Panc1 (cell line): Measurements from ENCODE around the gene NINJ2. TPM values are rescaled to one million over a fixed set of nuclear protein-coding genes. Genes with fewer than 3 reads are reported as not detected.

ENCODE experiments used
- ATAC-seq: fragments of 200-7000 bp; cut with Tn5 transposase; 2 replicates; pipeline ENCODE4 v1.9.1; 2020; ENCODE audit warnings: mild to moderate bottlenecking, moderate library complexity
- BruUV-seq: library from RNA; stranded (reverse); fragments of 400-500 nt; replicated peaks from 2 replicates; lab custom pipeline; 2021; lab: Mats Ljungman, UMichigan
- CTCF ChIA-PET: fragments of 300-600 bp; sonication (Branson Sonifier 250); formaldehyde crosslinking; loops from one replicate; lab custom pipeline; 2022; ENCODE audit warnings: antibody characterized with exemption; lab: Charles Lee
- POLR2A ChIA-PET: fragments of 300-600 bp; sonication (Branson Sonifier 250); formaldehyde crosslinking; loops from one replicate; lab custom pipeline; 2022; ENCODE audit warnings: antibody characterized with exemption; lab: Charles Lee
- DNase-seq: peaks from one replicate; pipeline ENCODE4 v3.0.0-alpha.2; 2010; ENCODE audit warnings: low read depth, low spot score
- H3K27ac ChIP-seq: 2 replicates; pipeline ENCODE4 v1.5.1; 2011; ENCODE audit warnings: mild to moderate bottlenecking, low read length, inconsistent platforms
- H3K27me3 ChIP-seq: fragments of 200-500 bp; sonication (Bioruptor generic); 2 replicates; pipeline ENCODE4 v1.6.0; 2014; ENCODE audit warnings: low read length, inconsistent platforms; ENCODE audit not compliant: control insufficient read depth, insufficient read depth
- H3K36me3 ChIP-seq: fragments of 200-500 bp; sonication (Bioruptor generic); 2 replicates; pipeline ENCODE4 v1.5.1; 2014; ENCODE audit warnings: inconsistent platforms, mild to moderate bottlenecking, low read length, moderate library complexity; ENCODE audit not compliant: control insufficient read depth, insufficient read depth
- H3K4me1 ChIP-seq: 2 replicates; pipeline ENCODE4 v1.5.1; 2011; ENCODE audit warnings: inconsistent platforms, mild to moderate bottlenecking, low read length, moderate library complexity; ENCODE audit not compliant: control insufficient read depth, insufficient read depth
- H3K4me3 ChIP-seq, 2 experiments: 2 replicates each; pipeline ENCODE4 v1.5.1; 2011 to 2012; ENCODE audit warnings: low read depth in 2 of 2, low read length in 2 of 2, mild to moderate bottlenecking in 2 of 2, inconsistent platforms in 1 of 2, moderate library complexity in 1 of 2
- H3K9me3 ChIP-seq: fragments of 200-500 bp; sonication (Bioruptor generic); 2 replicates; pipeline ENCODE4 v1.5.1; 2014; ENCODE audit warnings: low read depth, mild to moderate bottlenecking, inconsistent platforms, low read length, moderate library complexity; ENCODE audit not compliant: control insufficient read depth, insufficient read depth
- POLR2AphosphoS5 ChIP-seq: IDR thresholded peaks from 2 replicates; pipeline ENCODE4 v1.6.1; 2012; ENCODE audit warnings: mild to moderate bottlenecking, low read depth, low read length, moderate library complexity
- SIN3A ChIP-seq: IDR thresholded peaks from 2 replicates; pipeline ENCODE4 v1.6.1; 2012; ENCODE audit warnings: low read depth, mild to moderate bottlenecking, low read length, moderate library complexity, borderline replicate concordance; ENCODE audit not compliant: insufficient read depth
- TCF7L2 ChIP-seq: IDR thresholded peaks from 2 replicates; pipeline ENCODE4 v1.6.1; 2011; ENCODE audit warnings: mild to moderate bottlenecking, low read depth, low read length, inconsistent platforms
- in situ Hi-C: cut with HindIII; loops from 2 replicates; pipeline ENCODE4 v1.10.0; 2016; ENCODE audit warnings: low sequenced_read_pairs, low pct_unique_long_range_greater_than_20kb
- intact Hi-C: fragments of 100-400 bp; cut with micrococcal nuclease; formaldehyde crosslinking; loops from one replicate; pipeline ENCODE4 v1.10.0; 2022; ENCODE audit not compliant: unreplicated experiment
- total RNA-seq: library from RNA; stranded (reverse); gene quantifications from one replicate; pipeline ENCODE4 v1.2.1, GENCODE V29; 2021; ENCODE audit not compliant: unreplicated experiment
- TF ChIP-seq, protein P1 (sequence below): fragments of 450-650 bp; IDR thresholded peaks from 2 replicates; pipeline ENCODE4 v1.5.1; 2017; ENCODE audit warnings: mild to moderate bottlenecking
- TF ChIP-seq, protein P2 (sequence below), 2 experiments: IDR thresholded peaks; 2 replicates each; pipeline ENCODE4 v1.6.1; 2011 to 2012; ENCODE audit warnings: low read depth in 2 of 2, control low read depth in 1 of 2, low read length in 1 of 2, mild to moderate bottlenecking in 1 of 2, moderate library complexity in 1 of 2; ENCODE audit not compliant: insufficient read depth in 1 of 2

NINJ2 gene
- total RNA-seq, 1 experiment from 2014 or later: 1.9 TPM

DNA sequence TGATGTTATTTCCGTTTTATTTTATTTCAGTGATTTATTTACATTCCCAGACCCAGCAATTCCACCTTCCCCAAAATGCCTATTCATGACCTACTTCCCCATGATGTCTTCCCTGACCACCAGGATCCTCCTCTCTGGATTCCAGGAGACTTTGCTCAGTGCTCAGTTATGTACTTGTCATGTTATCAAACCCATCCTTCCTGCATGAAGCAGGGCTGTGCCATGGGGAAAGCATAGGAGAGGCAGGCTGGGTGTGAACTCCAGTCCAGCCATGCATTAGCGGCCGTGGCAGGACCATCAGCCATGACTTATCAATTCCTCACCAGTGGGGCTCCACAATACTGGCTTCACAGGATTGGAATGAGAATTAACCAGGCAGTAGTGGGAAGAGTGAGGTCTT is 145.7 kb downstream of the NINJ2 start:
- DNase-seq: no peak
- Histone ChIP-seq H3K27me3 (no peaks in the 10 kb centered on the region; the same call in 1 of the 2 replicates), H3K27ac (no peak overlapping the region), H3K36me3 (no peaks in the 10 kb centered on the region), H3K9me3 (no peaks in the 10 kb centered on the region), H3K4me1 (no peaks in the 10 kb centered on the region), H3K4me3 (no peak overlapping the region)
- no peak for ATAC-seq
- no TSS peak for BruUV-seq
- intact Hi-C loops: no loop called here
- POLR2A ChIA-PET: no interaction called here
- TF ChIP-seq, protein P1, sequence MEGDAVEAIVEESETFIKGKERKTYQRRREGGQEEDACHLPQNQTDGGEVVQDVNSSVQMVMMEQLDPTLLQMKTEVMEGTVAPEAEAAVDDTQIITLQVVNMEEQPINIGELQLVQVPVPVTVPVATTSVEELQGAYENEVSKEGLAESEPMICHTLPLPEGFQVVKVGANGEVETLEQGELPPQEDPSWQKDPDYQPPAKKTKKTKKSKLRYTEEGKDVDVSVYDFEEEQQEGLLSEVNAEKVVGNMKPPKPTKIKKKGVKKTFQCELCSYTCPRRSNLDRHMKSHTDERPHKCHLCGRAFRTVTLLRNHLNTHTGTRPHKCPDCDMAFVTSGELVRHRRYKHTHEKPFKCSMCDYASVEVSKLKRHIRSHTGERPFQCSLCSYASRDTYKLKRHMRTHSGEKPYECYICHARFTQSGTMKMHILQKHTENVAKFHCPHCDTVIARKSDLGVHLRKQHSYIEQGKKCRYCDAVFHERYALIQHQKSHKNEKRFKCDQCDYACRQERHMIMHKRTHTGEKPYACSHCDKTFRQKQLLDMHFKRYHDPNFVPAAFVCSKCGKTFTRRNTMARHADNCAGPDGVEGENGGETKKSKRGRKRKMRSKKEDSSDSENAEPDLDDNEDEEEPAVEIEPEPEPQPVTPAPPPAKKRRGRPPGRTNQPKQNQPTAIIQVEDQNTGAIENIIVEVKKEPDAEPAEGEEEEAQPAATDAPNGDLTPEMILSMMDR: no peak
- TF ChIP-seq, protein P2, sequence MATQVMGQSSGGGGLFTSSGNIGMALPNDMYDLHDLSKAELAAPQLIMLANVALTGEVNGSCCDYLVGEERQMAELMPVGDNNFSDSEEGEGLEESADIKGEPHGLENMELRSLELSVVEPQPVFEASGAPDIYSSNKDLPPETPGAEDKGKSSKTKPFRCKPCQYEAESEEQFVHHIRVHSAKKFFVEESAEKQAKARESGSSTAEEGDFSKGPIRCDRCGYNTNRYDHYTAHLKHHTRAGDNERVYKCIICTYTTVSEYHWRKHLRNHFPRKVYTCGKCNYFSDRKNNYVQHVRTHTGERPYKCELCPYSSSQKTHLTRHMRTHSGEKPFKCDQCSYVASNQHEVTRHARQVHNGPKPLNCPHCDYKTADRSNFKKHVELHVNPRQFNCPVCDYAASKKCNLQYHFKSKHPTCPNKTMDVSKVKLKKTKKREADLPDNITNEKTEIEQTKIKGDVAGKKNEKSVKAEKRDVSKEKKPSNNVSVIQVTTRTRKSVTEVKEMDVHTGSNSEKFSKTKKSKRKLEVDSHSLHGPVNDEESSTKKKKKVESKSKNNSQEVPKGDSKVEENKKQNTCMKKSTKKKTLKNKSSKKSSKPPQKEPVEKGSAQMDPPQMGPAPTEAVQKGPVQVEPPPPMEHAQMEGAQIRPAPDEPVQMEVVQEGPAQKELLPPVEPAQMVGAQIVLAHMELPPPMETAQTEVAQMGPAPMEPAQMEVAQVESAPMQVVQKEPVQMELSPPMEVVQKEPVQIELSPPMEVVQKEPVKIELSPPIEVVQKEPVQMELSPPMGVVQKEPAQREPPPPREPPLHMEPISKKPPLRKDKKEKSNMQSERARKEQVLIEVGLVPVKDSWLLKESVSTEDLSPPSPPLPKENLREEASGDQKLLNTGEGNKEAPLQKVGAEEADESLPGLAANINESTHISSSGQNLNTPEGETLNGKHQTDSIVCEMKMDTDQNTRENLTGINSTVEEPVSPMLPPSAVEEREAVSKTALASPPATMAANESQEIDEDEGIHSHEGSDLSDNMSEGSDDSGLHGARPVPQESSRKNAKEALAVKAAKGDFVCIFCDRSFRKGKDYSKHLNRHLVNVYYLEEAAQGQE (IDR thresholded peaks at IDR 0.05; ENCODE audit: insufficient read depth in 1 of 2, low read depth in 2 of 2, low read length in 1 of 2): no peak
- TF ChIP-seq POLR2AphosphoS5: no peak
- no peak for TF ChIP-seq SIN3A
- TF ChIP-seq TCF7L2: no peak
- in situ Hi-C loops: no loop called here
- CTCF ChIA-PET: no interaction called here

Other genes with a start within 250 kb of the NINJ2 start
- 2.3 TPM for gene B4GALNT3, start 203.5 kb downstream of the NINJ2 start, total RNA-seq
- 181 TPM for gene WNK1, start 89.1 kb upstream of the NINJ2 start, total RNA-seq